Panc1 (cell line): ENCODE results near the gene POLR2M. TPM values are rescaled to one million over a fixed set of nuclear protein-coding genes. Genes with fewer than 3 reads are reported as not detected.

Experiments
- ATAC-seq: fragments of 200-7000 bp; cut with Tn5 transposase; 2 replicates; pipeline ENCODE4 v1.9.1; 2020; ENCODE audit warnings: mild to moderate bottlenecking, moderate library complexity
- BruUV-seq: library from RNA; stranded (reverse); fragments of 400-500 nt; replicated peaks from 2 replicates; lab custom pipeline; 2021; lab: Mats Ljungman, UMichigan
- CTCF ChIA-PET: fragments of 300-600 bp; sonication (Branson Sonifier 250); formaldehyde crosslinking; loops from one replicate; lab custom pipeline; 2022; ENCODE audit warnings: antibody characterized with exemption; lab: Charles Lee
- POLR2A ChIA-PET: fragments of 300-600 bp; sonication (Branson Sonifier 250); formaldehyde crosslinking; loops from one replicate; lab custom pipeline; 2022; ENCODE audit warnings: antibody characterized with exemption; lab: Charles Lee
- DNase-seq: peaks from one replicate; pipeline ENCODE4 v3.0.0-alpha.2; 2010; ENCODE audit warnings: low read depth, low spot score
- H3K27ac ChIP-seq: 2 replicates; pipeline ENCODE4 v1.5.1; 2011; ENCODE audit warnings: mild to moderate bottlenecking, low read length, inconsistent platforms
- H3K27me3 ChIP-seq: fragments of 200-500 bp; sonication (Bioruptor generic); 2 replicates; pipeline ENCODE4 v1.6.0; 2014; ENCODE audit warnings: low read length, inconsistent platforms; ENCODE audit not compliant: control insufficient read depth, insufficient read depth
- H3K36me3 ChIP-seq: fragments of 200-500 bp; sonication (Bioruptor generic); 2 replicates; pipeline ENCODE4 v1.5.1; 2014; ENCODE audit warnings: inconsistent platforms, mild to moderate bottlenecking, low read length, moderate library complexity; ENCODE audit not compliant: control insufficient read depth, insufficient read depth
- H3K4me1 ChIP-seq: 2 replicates; pipeline ENCODE4 v1.5.1; 2011; ENCODE audit warnings: inconsistent platforms, mild to moderate bottlenecking, low read length, moderate library complexity; ENCODE audit not compliant: control insufficient read depth, insufficient read depth
- H3K4me3 ChIP-seq, 2 experiments: 2 replicates each; pipeline ENCODE4 v1.5.1; 2011 to 2012; ENCODE audit warnings: low read depth in 2 of 2, low read length in 2 of 2, mild to moderate bottlenecking in 2 of 2, inconsistent platforms in 1 of 2, moderate library complexity in 1 of 2
- H3K9me3 ChIP-seq: fragments of 200-500 bp; sonication (Bioruptor generic); 2 replicates; pipeline ENCODE4 v1.5.1; 2014; ENCODE audit warnings: low read depth, mild to moderate bottlenecking, inconsistent platforms, low read length, moderate library complexity; ENCODE audit not compliant: control insufficient read depth, insufficient read depth
- CTCF ChIP-seq: fragments of 450-650 bp; IDR thresholded peaks from 2 replicates; pipeline ENCODE4 v1.5.1; 2017; ENCODE audit warnings: mild to moderate bottlenecking
- POLR2AphosphoS5 ChIP-seq: IDR thresholded peaks from 2 replicates; pipeline ENCODE4 v1.6.1; 2012; ENCODE audit warnings: mild to moderate bottlenecking, low read depth, low read length, moderate library complexity
- SIN3A ChIP-seq: IDR thresholded peaks from 2 replicates; pipeline ENCODE4 v1.6.1; 2012; ENCODE audit warnings: low read depth, mild to moderate bottlenecking, low read length, moderate library complexity, borderline replicate concordance; ENCODE audit not compliant: insufficient read depth
- TCF7L2 ChIP-seq: IDR thresholded peaks from 2 replicates; pipeline ENCODE4 v1.6.1; 2011; ENCODE audit warnings: mild to moderate bottlenecking, low read depth, low read length, inconsistent platforms
- in situ Hi-C: cut with HindIII; loops from 2 replicates; pipeline ENCODE4 v1.10.0; 2016; ENCODE audit warnings: low sequenced_read_pairs, low pct_unique_long_range_greater_than_20kb
- intact Hi-C: fragments of 100-400 bp; cut with micrococcal nuclease; formaldehyde crosslinking; loops from one replicate; pipeline ENCODE4 v1.10.0; 2022; ENCODE audit not compliant: unreplicated experiment
- total RNA-seq: library from RNA; stranded (reverse); gene quantifications from one replicate; pipeline ENCODE4 v1.2.1, GENCODE V29; 2021; ENCODE audit not compliant: unreplicated experiment
- TF ChIP-seq, protein P1 (sequence below), 2 experiments: IDR thresholded peaks; 2 replicates each; pipeline ENCODE4 v1.6.1; 2011 to 2012; ENCODE audit warnings: low read depth in 2 of 2, control low read depth in 1 of 2, low read length in 1 of 2, mild to moderate bottlenecking in 1 of 2, moderate library complexity in 1 of 2; ENCODE audit not compliant: insufficient read depth in 1 of 2

Gene POLR2M
- total RNA-seq, 1 experiment from 2014 or later: 76.6 TPM

DNA sequence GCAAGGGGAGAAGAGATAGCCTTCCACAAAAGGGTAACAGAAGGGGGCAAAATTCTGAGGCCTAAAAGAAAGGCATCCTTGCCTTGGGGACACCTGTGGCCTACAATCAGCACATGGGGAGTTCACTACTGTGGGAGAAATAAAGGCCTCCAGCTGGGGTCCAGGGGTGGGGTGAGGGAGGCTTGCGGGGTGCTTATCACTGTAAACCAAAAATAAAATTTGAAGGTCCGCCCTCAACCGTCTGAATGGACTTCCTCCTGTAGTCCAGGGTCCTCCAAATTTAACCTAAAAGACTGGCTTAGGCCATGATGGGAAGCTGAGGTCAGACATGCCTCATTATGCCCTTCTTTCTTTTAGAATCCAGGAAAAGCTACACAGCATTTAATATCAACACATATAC, 2.1 kb upstream of the POLR2M start:
- H3K4me1 ChIP-seq: peaks cover 13% of the 10 kb centered on the region
- 0 out of 2 replicates have a peak, but pooled peaks cover 3% of the 10 kb centered on the region for H3K9me3 ChIP-seq
- TF ChIP-seq TCF7L2: no peak
- no peak for TF ChIP-seq SIN3A
- TF ChIP-seq CTCF: no peak
- TF ChIP-seq POLR2AphosphoS5: no peak
- TF ChIP-seq, protein P1, sequence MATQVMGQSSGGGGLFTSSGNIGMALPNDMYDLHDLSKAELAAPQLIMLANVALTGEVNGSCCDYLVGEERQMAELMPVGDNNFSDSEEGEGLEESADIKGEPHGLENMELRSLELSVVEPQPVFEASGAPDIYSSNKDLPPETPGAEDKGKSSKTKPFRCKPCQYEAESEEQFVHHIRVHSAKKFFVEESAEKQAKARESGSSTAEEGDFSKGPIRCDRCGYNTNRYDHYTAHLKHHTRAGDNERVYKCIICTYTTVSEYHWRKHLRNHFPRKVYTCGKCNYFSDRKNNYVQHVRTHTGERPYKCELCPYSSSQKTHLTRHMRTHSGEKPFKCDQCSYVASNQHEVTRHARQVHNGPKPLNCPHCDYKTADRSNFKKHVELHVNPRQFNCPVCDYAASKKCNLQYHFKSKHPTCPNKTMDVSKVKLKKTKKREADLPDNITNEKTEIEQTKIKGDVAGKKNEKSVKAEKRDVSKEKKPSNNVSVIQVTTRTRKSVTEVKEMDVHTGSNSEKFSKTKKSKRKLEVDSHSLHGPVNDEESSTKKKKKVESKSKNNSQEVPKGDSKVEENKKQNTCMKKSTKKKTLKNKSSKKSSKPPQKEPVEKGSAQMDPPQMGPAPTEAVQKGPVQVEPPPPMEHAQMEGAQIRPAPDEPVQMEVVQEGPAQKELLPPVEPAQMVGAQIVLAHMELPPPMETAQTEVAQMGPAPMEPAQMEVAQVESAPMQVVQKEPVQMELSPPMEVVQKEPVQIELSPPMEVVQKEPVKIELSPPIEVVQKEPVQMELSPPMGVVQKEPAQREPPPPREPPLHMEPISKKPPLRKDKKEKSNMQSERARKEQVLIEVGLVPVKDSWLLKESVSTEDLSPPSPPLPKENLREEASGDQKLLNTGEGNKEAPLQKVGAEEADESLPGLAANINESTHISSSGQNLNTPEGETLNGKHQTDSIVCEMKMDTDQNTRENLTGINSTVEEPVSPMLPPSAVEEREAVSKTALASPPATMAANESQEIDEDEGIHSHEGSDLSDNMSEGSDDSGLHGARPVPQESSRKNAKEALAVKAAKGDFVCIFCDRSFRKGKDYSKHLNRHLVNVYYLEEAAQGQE (IDR thresholded peaks at IDR 0.05; ENCODE audit: insufficient read depth in 1 of 2, low read depth in 2 of 2, low read length in 1 of 2): no peak
- no peak overlapping the region for H3K4me3 ChIP-seq
- CTCF ChIA-PET: no interaction called here
- POLR2A ChIA-PET: no interaction called here
- ATAC-seq (no peak), DNase-seq (no peak)
- BruUV-seq: no TSS peak
- peaks cover 7% of the 10 kb centered on the region for H3K36me3 ChIP-seq
- peaks cover 2% of the 10 kb centered on the region; the same call in 1 of the 2 replicates for H3K27me3 ChIP-seq
- in situ Hi-C loops (no loop called here), intact Hi-C loops (no loop called here)
- H3K27ac ChIP-seq: no peak overlapping the region

GRCh38 chr15:57705746-57706404, 639 bp upstream of the POLR2M start:
- peak overlapping the region; percentile 94 to 98 for H3K4me3 ChIP-seq

More at GRCh38 chr15:57705746-57706404, 639 bp upstream of the POLR2M start:
- 0 out of 2 replicates have a peak, but pooled peaks cover 3% of the 10 kb centered on the region for H3K9me3 ChIP-seq
- intact Hi-C loops (no loop called here), in situ Hi-C loops (no loop called here)
- peaks cover 2% of the 10 kb centered on the region; the same call in 1 of the 2 replicates for H3K27me3 ChIP-seq
- DNase-seq (no peak), ATAC-seq (peak; percentile 47)
- H3K4me1 ChIP-seq: peaks cover 13% of the 10 kb centered on the region
- ChIA-PET POLR2A (no interaction called here), CTCF (no interaction called here)
- BruUV-seq: no TSS peak
- peak overlapping the region; percentile 89 for H3K27ac ChIP-seq
- TF ChIP-seq POLR2AphosphoS5: no peak
- no peak for TF ChIP-seq SIN3A
- TF ChIP-seq TCF7L2: no peak
- TF ChIP-seq, protein P1 (IDR thresholded peaks at IDR 0.05; ENCODE audit: insufficient read depth in 1 of 2, low read depth in 2 of 2, low read length in 1 of 2): no peak
- TF ChIP-seq CTCF: no peak
- peaks cover 16% of the 10 kb centered on the region for H3K36me3 ChIP-seq
